Neutrophil (primary cell): ENCODE measurements around the gene KIDINS220.

Experiments used
- H3K27ac ChIP-seq: fragments of 200-600 bp; sonication (generic); 2 replicates; pipeline ENCODE4 v1.5.1; 2016; ENCODE audit warnings: mild to moderate bottlenecking, moderate library complexity
- H3K27me3 ChIP-seq: fragments of 200-600 bp; sonication (generic); 2 replicates; pipeline ENCODE4 v1.6.0; 2016; ENCODE audit warnings: mild to moderate bottlenecking
- H3K36me3 ChIP-seq: fragments of 200-600 bp; sonication (generic); 2 replicates; pipeline ENCODE4 v1.5.1; 2017
- H3K4me1 ChIP-seq, 2 experiments: fragments of 200-600 bp in 1 of 2; sonication (generic) in 1 of 2; 1 replicate in 1 of 2; 2 replicates in 1 of 2; pipeline versions ENCODE4 v1.5.1 to v1.6.1; 2013 to 2016; ENCODE audit warnings: low read depth in 1 of 2, low read length in 1 of 2, mild to moderate bottlenecking in 1 of 2, moderate library complexity in 1 of 2; ENCODE audit not compliant: control insufficient read depth in 1 of 2, insufficient read depth in 1 of 2
- H3K4me3 ChIP-seq, 2 experiments: fragments of 200-600 bp in 1 of 2; sonication (generic) in 1 of 2; 1 replicate in 1 of 2; 2 replicates in 1 of 2; pipeline ENCODE4 v1.5.1; 2013 to 2016; ENCODE audit warnings: low read depth in 1 of 2, low read length in 1 of 2, mild to moderate bottlenecking in 1 of 2, moderate library complexity in 1 of 2
- H3K9me3 ChIP-seq: fragments of 200-600 bp; sonication (generic); 2 replicates; pipeline ENCODE4 v1.5.1; 2016
- CTCF ChIP-seq: fragments of 200-600 bp; sonication (generic); IDR thresholded peaks from 2 replicates; pipeline ENCODE4 v1.5.1; 2016; ENCODE audit warnings: antibody characterized with exemption

KIDINS220 gene

GRCh38 chr2:8870441-8870840 lies 33.0 kb upstream of the KIDINS220 start:
- Histone ChIP-seq H3K27me3 (no peaks in the 10 kb centered on the region), H3K27ac (no peak overlapping the region), H3K36me3 (peaks cover 64% of the 10 kb centered on the region), H3K9me3 (no peaks in the 10 kb centered on the region), H3K4me1 (no peaks in the 10 kb centered on the region), H3K4me3 (no peak overlapping the region)
- no peak for TF ChIP-seq CTCF

DNA sequence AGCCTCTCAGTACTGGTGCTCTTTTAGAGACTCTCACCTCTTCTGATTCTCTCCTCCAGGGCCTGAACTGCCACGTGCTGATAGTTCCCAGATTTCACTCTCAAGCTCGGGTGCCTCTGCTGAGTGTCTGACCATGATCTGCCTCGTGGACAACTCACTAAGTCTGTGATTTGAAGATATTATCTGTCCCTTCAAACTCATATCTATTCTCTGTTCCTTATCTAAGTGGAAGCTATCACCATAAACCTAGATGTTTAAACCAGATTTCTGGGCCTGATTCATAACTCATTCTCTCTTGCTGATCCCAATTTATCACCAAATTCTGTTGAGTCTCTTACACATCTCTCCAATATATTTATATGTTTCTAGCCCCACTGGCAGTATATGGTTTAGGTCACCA lies 29.9 kb upstream of the KIDINS220 start:
- no peak for TF ChIP-seq CTCF
- H3K27ac ChIP-seq = no peak overlapping the region
- H3K27me3 ChIP-seq = no peaks in the 10 kb centered on the region
- no peaks in the 10 kb centered on the region for H3K9me3 ChIP-seq
- H3K4me3 ChIP-seq = no peak overlapping the region
- no peaks in the 10 kb centered on the region for H3K4me1 ChIP-seq
- peaks cover 83% of the 10 kb centered on the region for H3K36me3 ChIP-seq

GRCh38 chr2:8863331-8863953 lies 26.0 kb upstream of the KIDINS220 start:
- TF ChIP-seq CTCF = no peak
- no peaks in the 10 kb centered on the region for H3K4me1 ChIP-seq
- no peak overlapping the region for H3K27ac ChIP-seq
- no peaks in the 10 kb centered on the region for H3K27me3 ChIP-seq
- H3K4me3 ChIP-seq = no peak overlapping the region
- no peaks in the 10 kb centered on the region for H3K9me3 ChIP-seq
- peaks cover 99% of the 10 kb centered on the region for H3K36me3 ChIP-seq

- TF ChIP-seq CTCF = no peak
- H3K4me1 ChIP-seq = no peaks in the 10 kb centered on the region
- no peak overlapping the region for H3K4me3 ChIP-seq
- no peaks in the 10 kb centered on the region for H3K27me3 ChIP-seq
- peaks cover 100% of the 10 kb centered on the region for H3K36me3 ChIP-seq
- no peaks in the 10 kb centered on the region for H3K9me3 ChIP-seq
- no peak overlapping the region for H3K27ac ChIP-seq
Observed at GRCh38 chr2:8862230-8862629, 24.8 kb upstream of the KIDINS220 start.

DNA sequence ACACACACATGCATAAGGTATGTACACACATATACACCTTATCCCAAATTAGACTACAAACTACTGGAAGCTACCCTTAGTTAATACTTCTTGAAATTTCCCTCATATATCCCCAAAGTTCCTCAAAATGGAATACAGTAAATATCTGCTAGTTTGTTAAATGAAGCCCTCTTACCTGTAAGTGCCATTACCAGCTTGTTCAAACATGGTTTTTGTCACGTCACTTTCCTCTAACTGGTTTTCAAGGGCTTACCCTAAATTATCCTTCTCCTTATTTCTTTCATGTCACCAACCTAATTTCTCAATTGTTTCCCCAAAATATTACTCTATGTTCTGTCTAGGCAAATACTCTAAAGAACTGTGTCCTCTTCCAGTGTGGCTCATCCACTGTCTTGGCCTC lies 24.4 kb upstream of the KIDINS220 start:
- Histone ChIP-seq H3K36me3 (peaks cover 100% of the 10 kb centered on the region), H3K4me1 (no peaks in the 10 kb centered on the region), H3K4me3 (no peak overlapping the region), H3K27ac (no peak overlapping the region), H3K27me3 (no peaks in the 10 kb centered on the region), H3K9me3 (no peaks in the 10 kb centered on the region)
- no peak for TF ChIP-seq CTCF

- Histone ChIP-seq H3K4me1 (no peaks in the 10 kb centered on the region), H3K4me3 (no peak overlapping the region), H3K27me3 (no peaks in the 10 kb centered on the region), H3K9me3 (no peaks in the 10 kb centered on the region), H3K36me3 (peaks cover 98% of the 10 kb centered on the region), H3K27ac (no peak overlapping the region)
- no peak for TF ChIP-seq CTCF
Observed at GRCh38 chr2:8860239-8860638, 22.8 kb upstream of the KIDINS220 start.
